H1 (cell line): ENCODE results near the gene ZNHIT3. TPM values are rescaled to one million over a fixed set of nuclear protein-coding genes. Genes with fewer than 3 reads are reported as not detected.

Experiments used
- CTCF ChIA-PET: fragments of 300-600 bp; sonication (Branson Sonifier 250); formaldehyde crosslinking; loops from one replicate; lab custom pipeline; 2021; ENCODE audit not compliant: partially characterized antibody; lab: Charles Lee
- POLR2A ChIA-PET: fragments of 300-600 bp; sonication (Branson Sonifier 250); formaldehyde crosslinking; loops from one replicate; lab custom pipeline; 2021; ENCODE audit warnings: inconsistent platforms; ENCODE audit not compliant: partially characterized antibody; lab: Charles Lee
- DNase-seq, 2 experiments: peaks; one replicate each; pipeline versions ENCODE4 v3.0.0 to v3.0.0-alpha.2; 2010 to 2022; ENCODE audit warnings: low spot score in 2 of 2, low read depth in 1 of 2, mixed read lengths in 1 of 2
- FAIRE-seq: peaks from 2 replicates; lab custom pipeline; 2011; peaks lifted over from hg19 to GRCh38; lab: Jason Lieb, UNC
- H2AFZ ChIP-seq: 2 replicates; pipeline ENCODE4 v1.8.1; 2012; ENCODE audit warnings: low read length, inconsistent platforms
- H2AK5ac ChIP-seq: 2 replicates; pipeline ENCODE4 v1.6.1; 2013; ENCODE audit warnings: low read depth, low read length
- H2BK120ac ChIP-seq: replicated peaks from 2 replicates; pipeline ENCODE3; 2013; ENCODE audit warnings: low read depth, low read length, inconsistent platforms
- H2BK12ac ChIP-seq: 2 replicates; pipeline ENCODE4 v1.6.1; 2013; ENCODE audit warnings: low read depth, low read length
- H2BK15ac ChIP-seq: 2 replicates; pipeline ENCODE4 v1.6.1; 2013; ENCODE audit warnings: low read length
- H2BK20ac ChIP-seq: 2 replicates; pipeline ENCODE4 v1.6.1; 2013; ENCODE audit warnings: low read length
- H2BK5ac ChIP-seq: 2 replicates; pipeline ENCODE4 v1.6.1; 2013; ENCODE audit warnings: low read depth, low read length
- H3K14ac ChIP-seq: 2 replicates; pipeline ENCODE4 v1.6.1; 2013; ENCODE audit warnings: inconsistent platforms; ENCODE audit not compliant: insufficient read length
- H3K18ac ChIP-seq: 2 replicates; pipeline ENCODE4 v1.6.1; 2013; ENCODE audit warnings: low read length; ENCODE audit errors: extremely low read depth
- H3K23ac ChIP-seq: 2 replicates; pipeline ENCODE4 v1.6.1; 2013; ENCODE audit warnings: inconsistent platforms; ENCODE audit not compliant: insufficient read length
- H3K23me2 ChIP-seq: 2 replicates; pipeline ENCODE4 v1.6.1; 2013; ENCODE audit warnings: low read depth, low read length
- H3K27ac ChIP-seq: 2 replicates; pipeline ENCODE4 v1.6.1; 2011; ENCODE audit warnings: low read depth, low read length, inconsistent platforms
- H3K27me3 ChIP-seq, 4 experiments: replicated peaks in 1 of 4; 1 replicate in 1 of 4; 2 replicates in 3 of 4; pipeline versions ENCODE4 v1.6.1 to v1.8.1; 2011 to 2013; ENCODE audit warnings: low read length in 3 of 4, mild to moderate bottlenecking in 3 of 4, inconsistent platforms in 2 of 4, mixed read lengths in 2 of 4, moderate library complexity in 1 of 4; ENCODE audit not compliant: control insufficient read depth in 3 of 4, insufficient read depth in 3 of 4; ENCODE audit errors: extremely low read depth in 1 of 4
- H3K36me3 ChIP-seq, 4 experiments: 2 replicates each; pipeline versions ENCODE4 v1.6.1 to v1.8.1; 2011 to 2013; ENCODE audit warnings: mild to moderate bottlenecking in 4 of 4, low read length in 3 of 4, moderate library complexity in 2 of 4, control low read depth in 1 of 4, inconsistent platforms in 1 of 4; ENCODE audit not compliant: insufficient read depth in 4 of 4, control insufficient read depth in 2 of 4
- H3K4ac ChIP-seq: replicated peaks from 2 replicates; pipeline ENCODE3; 2013; ENCODE audit warnings: low read length, low read depth, mixed read lengths, inconsistent platforms; ENCODE audit not compliant: insufficient read length
- H3K4me1 ChIP-seq, 4 experiments: replicated peaks in 1 of 4; 1 replicate in 1 of 4; 2 replicates in 3 of 4; pipeline versions ENCODE4 v1.6.1 to v1.8.1; 2011 to 2013; ENCODE audit warnings: low read length in 3 of 4, inconsistent platforms in 2 of 4, mixed read lengths in 1 of 4; ENCODE audit not compliant: insufficient read depth in 4 of 4, control insufficient read depth in 3 of 4
- H3K4me2 ChIP-seq, 2 experiments: 2 replicates each; pipeline versions ENCODE4 v1.6.1 to v1.8.1; 2011 to 2013; ENCODE audit warnings: low read depth in 2 of 2, low read length in 2 of 2, control low read depth in 1 of 2, inconsistent platforms in 1 of 2, mild to moderate bottlenecking in 1 of 2; ENCODE audit not compliant: insufficient read depth in 1 of 2
- H3K4me3 ChIP-seq, 4 experiments: fragments of 200-600, 300-600 bp in 1 of 4; sonication (generic), shearing (Covaris generic), sonication (Bioruptor Twin) in 1 of 4; 2 replicates each; pipeline versions ENCODE4 v1.5.1 to v1.8.1; 2011 to 2016; ENCODE audit warnings: low read length in 4 of 4, low read depth in 3 of 4, control low read depth in 2 of 4, inconsistent platforms in 2 of 4, mild to moderate bottlenecking in 2 of 4, mixed read lengths in 1 of 4, moderate library complexity in 1 of 4; ENCODE audit not compliant: insufficient read depth in 2 of 4; ENCODE audit errors: extremely low read depth in 1 of 4
- H3K56ac ChIP-seq: replicated peaks from 2 replicates; pipeline ENCODE3; 2013; ENCODE audit warnings: low read depth, mild to moderate bottlenecking, mixed read lengths, low read length, inconsistent platforms; ENCODE audit not compliant: insufficient read length
- H3K79me1 ChIP-seq: 2 replicates; pipeline ENCODE4 v1.6.1; 2013; ENCODE audit warnings: low read depth, low read length, control low read depth
- H3K79me2 ChIP-seq, 2 experiments: 2 replicates each; pipeline versions ENCODE4 v1.6.1 to v1.8.1; 2012 to 2013; ENCODE audit warnings: low read length in 2 of 2, mild to moderate bottlenecking in 2 of 2, inconsistent platforms in 1 of 2; ENCODE audit not compliant: insufficient read depth in 2 of 2, control insufficient read depth in 1 of 2
- H3K9ac ChIP-seq, 4 experiments: replicated peaks in 1 of 4; 1 replicate in 1 of 4; 2 replicates in 3 of 4; pipeline versions ENCODE4 v1.6.1 to v1.8.1; 2011 to 2013; ENCODE audit warnings: low read depth in 3 of 4, low read length in 3 of 4, control low read depth in 2 of 4, mild to moderate bottlenecking in 2 of 4, moderate library complexity in 2 of 4, inconsistent platforms in 1 of 4; ENCODE audit errors: extremely low read depth in 1 of 4
- H3K9me3 ChIP-seq, 2 experiments: 2 replicates each; pipeline versions ENCODE4 v1.6.1 to v1.8.1; 2012 to 2013; ENCODE audit warnings: mild to moderate bottlenecking in 2 of 2, moderate library complexity in 2 of 2, control low read depth in 1 of 2, inconsistent platforms in 1 of 2, low read depth in 1 of 2, low read length in 1 of 2, mixed read lengths in 1 of 2; ENCODE audit not compliant: insufficient read depth in 2 of 2
- H4K20me1 ChIP-seq, 2 experiments: replicated peaks in 1 of 2; 2 replicates each; pipeline versions ENCODE3 to v1.8.1; 2011 to 2013; ENCODE audit warnings: inconsistent platforms in 2 of 2, low read length in 2 of 2, mild to moderate bottlenecking in 1 of 2; ENCODE audit not compliant: insufficient read depth in 2 of 2, control insufficient read depth in 1 of 2
- H4K5ac ChIP-seq: 2 replicates; pipeline ENCODE4 v1.6.1; 2013; ENCODE audit warnings: low read length, low read depth, mixed read lengths, inconsistent platforms; ENCODE audit not compliant: insufficient read length
- H4K8ac ChIP-seq: 2 replicates; pipeline ENCODE4 v1.8.0; 2013; ENCODE audit warnings: mild to moderate bottlenecking, moderate library complexity, low read length, inconsistent platforms; ENCODE audit not compliant: insufficient read depth; ENCODE audit errors: extremely low read depth
- H4K91ac ChIP-seq: replicated peaks from 2 replicates; pipeline ENCODE3; 2013; ENCODE audit warnings: low read length, mixed read lengths, inconsistent platforms; ENCODE audit not compliant: insufficient read length
- ATF2 ChIP-seq: IDR thresholded peaks from 2 replicates; pipeline ENCODE4 v1.6.1; 2012; ENCODE audit warnings: low read length, inconsistent platforms
- CBX8 ChIP-seq: fragments of 300-800, 300-1000 bp; sonication (generic); IDR thresholded peaks from 2 replicates; pipeline ENCODE4 v1.7.1; 2016; ENCODE audit warnings: low read depth, low read length, borderline replicate concordance
- CEBPB ChIP-seq: IDR thresholded peaks from 2 replicates; pipeline ENCODE4 v1.6.1; 2012; ENCODE audit warnings: low read depth, low read length
- EGR1 ChIP-seq: IDR thresholded peaks from 2 replicates; pipeline ENCODE4 v1.6.1; 2011; ENCODE audit warnings: low read depth, low read length, borderline replicate concordance
- MAFK ChIP-seq: IDR thresholded peaks from 2 replicates; pipeline ENCODE4 v1.6.1; 2012; ENCODE audit warnings: low read depth, mild to moderate bottlenecking, improper control_type of control experiment, low read length
- MAX ChIP-seq: IDR thresholded peaks from 2 replicates; pipeline ENCODE4 v1.6.1; 2012; ENCODE audit warnings: inconsistent platforms
- PHF8 ChIP-seq: fragments of 200-600 bp; sonication (generic); conservative IDR thresholded peaks from 2 replicates; pipeline ENCODE4 v1.7.1; 2012; ENCODE audit warnings: low read depth, mild to moderate bottlenecking, inconsistent platforms, low read length, moderate library complexity
- POLR2A ChIP-seq, 2 experiments: IDR thresholded peaks; 1 replicate in 1 of 2; 2 replicates in 1 of 2; pipeline ENCODE4 v1.6.1; 2011; ENCODE audit warnings: low read depth in 2 of 2, low read length in 2 of 2, mild to moderate bottlenecking in 2 of 2; ENCODE audit errors: control extremely low read depth in 1 of 2
- SIX5 ChIP-seq: IDR thresholded peaks from 2 replicates; pipeline ENCODE4 v1.6.1; 2011; ENCODE audit warnings: mild to moderate bottlenecking, low read depth, low read length
- SRF ChIP-seq: IDR thresholded peaks from 2 replicates; pipeline ENCODE4 v1.6.1; 2011; ENCODE audit warnings: mild to moderate bottlenecking, low read depth, low read length, moderate library complexity
- TAF1 ChIP-seq: IDR thresholded peaks from 2 replicates; pipeline ENCODE4 v1.6.1; 2011; ENCODE audit warnings: mild to moderate bottlenecking, low read depth, low read length
- TAF7 ChIP-seq: optimal IDR thresholded peaks from 2 replicates; pipeline ENCODE3; 2011; ENCODE audit warnings: low read depth, mild to moderate bottlenecking, inconsistent platforms, low read length, moderate library complexity, borderline replicate concordance
- TBP ChIP-seq: IDR thresholded peaks from 2 replicates; pipeline ENCODE4 v1.6.1; 2011; ENCODE audit warnings: low read depth, low read length, improper control_type of control experiment
- WGBS, 2 experiments: shearing (Covaris generic) in 1 of 2; methylation state at CpG; one replicate each; pipeline versions ENCODE4 v1.1.6 to v1.1.7; 2013 to 2015; ENCODE audit warnings: low lambda C conversion rate in 2 of 2, mixed read lengths in 2 of 2, inconsistent platforms in 1 of 2, low coverage in 1 of 2, missing lambda C conversion rate in 1 of 2; ENCODE audit not compliant: insufficient replicate concordance in 2 of 2, insufficient coverage in 1 of 2, insufficient read length in 1 of 2; ENCODE audit errors: extremely low coverage in 1 of 2, missing lambda C conversion rate in 1 of 2; 5-methylcytosine and 5-hydroxymethylcytosine counted together
- polyA plus RNA-seq, 7 experiments: library from polyadenylated mRNA; depleted of rRNA in 3 of 7; stranded (reverse) in 5 of 7; unstranded in 2 of 7; fragments of >200 nt in 5 of 7; fragments of 200-250 nt in 2 of 7; gene quantifications; 1 replicate in 5 of 7; 2 replicates in 1 of 7; 4 replicates in 1 of 7; pipeline versions ENCODE4 v1.2.1 to v1.2.3, GENCODE V29; 2011 to 2013; ENCODE audit warnings: missing spikeins in 2 of 7, mixed read lengths in 2 of 7
- total RNA-seq: library from RNA; stranded (reverse); fragmentation: NEBNext Ultra II Directional; extraction: Animal tissue kit (Norgen Biotek cat#: 25700); gene quantifications from 2 replicates; pipeline ENCODE4 v1.2.1, GENCODE V29; 2021

Gene ZNHIT3
- total and polyA plus RNA-seq, 2 of the 8 experiments (the other 6 are each of a cell fraction or from before 2014, with no cell fraction given), result 59.1 to 147 TPM

GRCh38 chr17:36464765-36465088 is 21.8 kb upstream of the ZNHIT3 start:
- no peaks in the 10 kb centered on the region for H3K79me1 ChIP-seq
- CTCF ChIA-PET, result interaction anchor here (3.1 to 3.5 kb wide), 2 partner anchors 11 to 18 kb away, joined by 11 to 20 read pairs; no protein-coding TSS in a partner anchor
- H2BK120ac ChIP-seq, result no peak overlapping the region
- H4K8ac ChIP-seq, result peak overlapping the region; percentile 32; the same call in 1 of the 2 replicates
- no peak overlapping the region for H2BK15ac ChIP-seq
- no peak overlapping the region for H3K56ac ChIP-seq
- POLR2A ChIA-PET, result no interaction called here
- no peak overlapping the region for H3K18ac ChIP-seq
- no peak overlapping the region for H3K9ac ChIP-seq
- H3K4me2 ChIP-seq, result peak overlapping the region; percentile 32 to 51
- no peaks in the 10 kb centered on the region; the same call in 1 of the 2 replicates for H3K23me2 ChIP-seq
- H3K4me3 ChIP-seq, result peak overlapping the region in 1 of 4 experiments; percentile 28; a peak in 1 of 8 replicates
- no peak overlapping the region for H2BK5ac ChIP-seq
- H3K4ac ChIP-seq, result no peak overlapping the region
- no peak overlapping the region for H4K5ac ChIP-seq
- H4K91ac ChIP-seq, result no peak overlapping the region
- H3K23ac ChIP-seq, result no peak overlapping the region
- peak in 1 of 2 experiments; percentile 61 for DNase-seq
- H2BK20ac ChIP-seq, result no peak overlapping the region
- H3K27me3 ChIP-seq, result peaks cover 4 to 28% (median 20%) of the 10 kb centered on the region in 4 experiments
- 35% methylated on average over 21 of the region's 21 CpGs; no CpG with 5 or more reads in 1 of the 2 experiments for WGBS, 2 experiments
- H3K9me3 ChIP-seq, result no peaks in the 10 kb centered on the region
- no peak overlapping the region for H3K14ac ChIP-seq
- H2BK12ac ChIP-seq, result no peak overlapping the region
- H3K4me1 ChIP-seq, result 0 out of 7 replicates have a peak, but pooled peaks cover 0 to 2% (median 0%) of the 10 kb centered on the region in 4 experiments
- no peak for FAIRE-seq
- no peak overlapping the region for H2AK5ac ChIP-seq
- H4K20me1 ChIP-seq, result peaks cover 0 to 3% of the 10 kb centered on the region in 2 experiments
- no peaks in the 10 kb centered on the region for H3K79me2 ChIP-seq
- H3K36me3 ChIP-seq, result no peaks in the 10 kb centered on the region
- no peak overlapping the region for H3K27ac ChIP-seq
- 0 out of 2 replicates have a peak overlapping the region, but pooled peaks have one; percentile 11 for H2AFZ ChIP-seq
- peak; percentile 77; the same call in 1 of the 2 replicates for TF ChIP-seq MAX
- no peak for TF ChIP-seq TAF1
- no peak for TF ChIP-seq ATF2
- TF ChIP-seq PHF8, result no peak
- TF ChIP-seq CEBPB, result no peak
- no peak for TF ChIP-seq TAF7
- TF ChIP-seq POLR2A (IDR thresholded peaks at IDR 0.05; ENCODE audit: control extremely low read depth in 1 of 2, low read depth in 2 of 2, low read length in 2 of 2), result no peak
- no peak for TF ChIP-seq SIX5
- TF ChIP-seq SRF, result no peak
- TF ChIP-seq EGR1, result no peak
- TF ChIP-seq CBX8, result no peak
- TF ChIP-seq MAFK, result no peak
- 0 out of 2 replicates have a peak, but pooled peaks have one; percentile 43 for TF ChIP-seq TBP
